ENCODE results near the gene CADM2.
A peak's percentile ranks its signal among the peaks of the same experiment; 100 is the strongest.
"Not testable (repeated sequence)": the region's sequence is repeated elsewhere in the genome, so short reads cannot be mapped to it uniquely, and the experiment has no call there.

CADM2 gene

GRCh38 chr3:85502148-85502875 lies 543.5 kb downstream of the CADM2 start:
- intact Hi-C loops (cut with DNase I), result no loop called here

GRCh38 chr3:85504129-85504784 lies 545.5 kb downstream of the CADM2 start:
- peak in 1 of 42 donors; percentile 27 for DNase-seq
- intact Hi-C loops (cut with DNase I), result not testable (repeated sequence)

More at GRCh38 chr3:85502148-85502875, 543.5 kb downstream of the CADM2 start:
- no peak for DNase-seq

- DNase-seq, result not testable (repeated sequence)
Measured at GRCh38 chr3:85504785-85505511, 546.2 kb downstream of the CADM2 start.

GRCh38 chr3:85507052-85507451 lies 548.3 kb downstream of the CADM2 start:
- intact Hi-C loops (cut with DNase I); DNase-seq: not testable (repeated sequence)

More at GRCh38 chr3:85504785-85505511, 546.2 kb downstream of the CADM2 start:
- intact Hi-C loops (cut with DNase I), result not testable (repeated sequence)

- DNase-seq, result no peak
- intact Hi-C loops (cut with DNase I), result no loop called here
Measured at GRCh38 chr3:85508659-85509058, 549.9 kb downstream of the CADM2 start.

GRCh38 chr3:85516146-85516545 lies 557.4 kb downstream of the CADM2 start:
- intact Hi-C loops (cut with DNase I), result no loop called here
- DNase-seq, result no peak

- no peak for DNase-seq
- intact Hi-C loops (cut with DNase I), result no loop called here
Measured at GRCh38 chr3:85524104-85524503, 565.3 kb downstream of the CADM2 start.

- no peak for DNase-seq
- intact Hi-C loops (cut with DNase I), result no loop called here
Measured at GRCh38 chr3:85525264-85525663, 566.5 kb downstream of the CADM2 start.

GRCh38 chr3:85533586-85533985 lies 574.8 kb downstream of the CADM2 start:
- intact Hi-C loops (cut with DNase I), result no loop called here
- no peak for DNase-seq

GRCh38 chr3:85535517-85535916 lies 576.7 kb downstream of the CADM2 start:
- peak in 3 of 42 donors; percentile 11 to 26 (median 22) for DNase-seq
- intact Hi-C loops (cut with DNase I), result no loop called here

- DNase-seq, result no peak
- intact Hi-C loops (cut with DNase I), result no loop called here
Measured at GRCh38 chr3:85539232-85539631, 580.4 kb downstream of the CADM2 start.

- DNase-seq, result no peak
- intact Hi-C loops (cut with DNase I), result no loop called here
Measured at GRCh38 chr3:85554153-85554552, 595.4 kb downstream of the CADM2 start.

- intact Hi-C loops (cut with DNase I), result no loop called here
- peak in 6 of 42 donors; percentile 11 to 53 (median 24) for DNase-seq
Measured at GRCh38 chr3:85560088-85560785, 601.4 kb downstream of the CADM2 start.

- DNase-seq, result peak in 39 of 42 donors; percentile 22 to 89 (median 61)
- intact Hi-C loops (cut with DNase I), result no loop called here
Measured at GRCh38 chr3:85567071-85567676, 608.4 kb downstream of the CADM2 start.

- intact Hi-C loops (cut with DNase I), result loop anchor here (10.0 kb wide), 2 partner anchors 206 to 1026 kb away; no protein-coding TSS in a partner anchor
Measured at GRCh38 chr3:85570819-85571218, 612.0 kb downstream of the CADM2 start.

GRCh38 chr3:85571835-85572234 lies 613.0 kb downstream of the CADM2 start:
- no peak for DNase-seq
- intact Hi-C loops (cut with DNase I), result loop anchor here (10.0 kb wide), 2 partner anchors 207 to 1027 kb away; no protein-coding TSS in a partner anchor

More at GRCh38 chr3:85570819-85571218, 612.0 kb downstream of the CADM2 start:
- no peak for DNase-seq

GRCh38 chr3:85572426-85572825 lies 613.6 kb downstream of the CADM2 start:
- intact Hi-C loops (cut with DNase I), result loop anchor here (10.0 kb wide), 2 partner anchors 208 to 1028 kb away; no protein-coding TSS in a partner anchor

GRCh38 chr3:85572978-85573377 lies 614.2 kb downstream of the CADM2 start:
- DNase-seq, result no peak
- intact Hi-C loops (cut with DNase I), result loop anchor here (10.0 kb wide), 2 partner anchors 208 to 1028 kb away; no protein-coding TSS in a partner anchor

More at GRCh38 chr3:85572426-85572825, 613.6 kb downstream of the CADM2 start:
- DNase-seq, result no peak

All from head of caudate nucleus (tissue), 42 donors.